NCI-H82 treated with DMSO at 0.1 percent for 48 hours (cell line): ENCODE measurements around the gene GNAI3.

ENCODE experiments used
- DNase-seq: peaks from one replicate; lab custom pipeline; 2025; ENCODE audit not compliant: unreplicated experiment; lab: John Stamatoyannopoulos, UW

GNAI3 gene

DNA sequence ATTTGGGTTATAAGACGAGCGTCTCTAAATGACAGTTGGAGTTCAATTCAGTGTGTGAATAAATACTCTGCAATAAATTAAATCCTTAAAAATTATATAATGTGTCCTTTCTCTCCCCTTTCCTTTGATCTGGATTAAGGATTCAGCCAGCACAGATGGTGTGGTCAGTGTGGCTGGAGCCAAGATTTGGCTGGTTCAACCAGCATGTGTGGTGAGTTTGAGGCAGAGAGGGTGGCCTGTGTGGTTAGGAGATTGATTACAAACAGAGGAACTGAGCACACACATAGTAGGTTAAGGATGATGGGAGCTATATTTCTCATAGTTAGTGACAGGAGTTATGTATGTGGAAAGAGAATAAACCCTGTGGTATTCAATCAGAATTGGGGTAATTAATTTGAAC is 24.7 kb upstream of the GNAI3 start:
- no peak for DNase-seq

DNA sequence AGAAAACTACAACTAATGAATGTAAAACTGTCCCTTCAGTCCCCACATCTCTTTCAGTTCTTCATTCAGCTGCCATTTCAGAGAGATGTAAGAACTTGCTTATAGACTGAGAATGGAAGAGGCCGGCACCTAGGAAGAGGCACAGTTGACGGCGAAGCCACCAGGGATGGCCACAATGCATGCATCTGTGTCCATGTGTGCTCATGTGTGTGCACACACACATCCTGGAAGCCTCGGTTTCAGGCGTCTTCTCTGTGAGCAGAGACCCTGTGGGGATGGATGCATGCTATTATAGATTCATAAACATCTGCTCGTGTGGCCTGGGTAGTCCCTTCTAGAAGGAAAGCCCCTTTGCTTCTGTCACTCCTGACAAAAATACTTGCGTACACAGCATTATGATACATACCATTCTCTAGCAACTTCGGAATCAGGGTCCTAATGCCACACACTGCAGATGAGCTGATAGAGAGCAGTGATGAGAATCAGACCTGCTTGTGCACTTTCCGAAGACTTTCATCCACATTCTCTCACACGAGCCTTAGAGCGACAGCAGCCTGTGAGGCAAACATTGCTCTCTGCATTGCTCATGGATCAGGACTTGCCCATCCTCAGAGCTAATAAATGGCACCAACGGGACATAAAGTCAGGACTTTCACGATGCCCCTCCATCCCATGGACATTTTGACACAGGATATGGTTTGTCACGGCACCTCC is 21.2 kb upstream of the GNAI3 start:
- DNase-seq = no peak

DNA sequence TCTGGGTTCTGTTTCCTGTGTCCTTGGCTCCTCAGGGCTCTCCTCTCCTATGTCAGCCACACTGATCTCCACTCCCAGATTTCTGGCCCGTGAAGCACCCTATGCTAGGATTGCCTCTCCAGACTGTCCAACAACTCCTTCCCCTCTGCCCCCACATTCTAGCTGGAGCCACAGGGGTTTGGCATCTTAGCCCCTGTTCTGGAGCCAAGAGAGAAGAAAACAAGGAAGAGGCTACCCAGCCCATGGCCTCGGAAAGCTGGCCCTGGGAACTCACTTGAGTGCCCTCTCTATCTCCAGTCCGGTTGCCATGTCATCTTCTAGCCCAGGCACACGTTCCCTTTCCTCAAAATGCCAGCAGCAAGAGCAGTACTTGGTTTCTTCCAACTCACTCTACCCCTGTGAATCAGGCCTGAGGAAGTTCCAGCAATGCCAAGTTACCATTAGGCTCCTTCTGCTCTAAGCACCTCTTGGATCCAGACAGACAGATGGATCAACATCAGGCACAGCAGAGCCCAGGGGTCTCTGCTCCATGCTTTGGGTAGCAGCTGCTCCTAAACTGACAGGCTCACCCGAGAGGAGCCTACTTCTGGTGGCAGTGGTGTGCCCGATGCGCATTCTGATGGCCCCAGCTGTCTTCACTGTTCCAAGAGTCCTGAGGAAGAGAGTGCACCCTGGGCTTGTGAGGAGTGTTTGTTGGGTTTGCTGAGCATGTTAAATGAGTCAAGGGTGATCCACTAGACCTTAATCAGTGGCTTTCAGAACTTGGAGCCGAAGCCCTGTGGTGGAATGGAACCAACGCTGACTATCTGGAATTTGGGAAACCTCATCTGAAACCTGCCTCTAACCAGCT is 20.3 kb upstream of the GNAI3 start:
- DNase-seq = no peak

DNA sequence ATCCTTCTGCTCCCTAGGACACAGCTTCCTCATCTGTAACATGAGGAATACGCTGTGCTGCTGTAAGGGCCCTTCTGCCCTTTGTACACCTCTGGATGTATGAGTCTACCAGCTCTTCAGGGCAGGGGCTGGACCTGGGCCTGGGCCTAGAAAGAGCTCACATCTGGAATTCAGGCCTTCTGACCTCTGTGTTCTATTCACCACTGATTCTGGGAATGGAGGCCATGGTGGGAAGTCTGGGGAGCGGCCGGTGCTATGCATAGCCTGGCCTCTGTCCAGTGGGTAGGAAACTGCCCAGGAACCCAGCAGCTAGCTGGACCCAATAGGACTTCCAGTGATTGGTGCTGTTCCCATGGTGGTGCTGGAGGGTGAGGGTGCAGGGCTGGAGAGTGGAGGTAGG is 19.7 kb upstream of the GNAI3 start:
- no peak for DNase-seq

DNA sequence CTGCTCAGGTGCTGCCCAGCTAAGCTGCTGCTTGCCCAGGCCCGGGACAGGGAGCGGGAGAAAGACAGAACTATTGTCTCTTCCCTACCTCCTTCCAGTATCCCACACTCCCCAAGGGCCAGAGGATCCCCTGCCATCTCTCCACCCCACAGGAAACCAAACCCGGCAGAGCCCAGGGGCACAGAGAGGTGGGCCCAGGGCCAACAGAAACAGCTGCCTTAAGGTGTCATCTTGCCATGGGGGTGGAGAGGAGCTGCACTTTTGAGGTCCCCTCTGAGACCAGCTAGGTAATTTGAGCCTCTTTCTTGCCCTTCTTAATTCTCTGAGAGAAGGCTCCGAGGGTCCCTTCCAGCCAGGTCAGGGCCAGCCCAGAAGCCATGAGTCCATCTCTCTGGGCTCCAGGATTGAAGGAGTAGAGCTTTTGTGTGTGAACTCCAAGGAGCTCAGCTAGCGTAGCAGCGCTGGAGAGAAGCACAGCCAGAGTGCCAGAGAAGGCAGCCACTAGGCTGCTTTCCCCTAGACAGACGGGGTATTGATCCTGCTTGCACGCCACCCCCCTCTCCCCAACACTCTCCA is 18.4 kb upstream of the GNAI3 start:
- no peak for DNase-seq

DNA sequence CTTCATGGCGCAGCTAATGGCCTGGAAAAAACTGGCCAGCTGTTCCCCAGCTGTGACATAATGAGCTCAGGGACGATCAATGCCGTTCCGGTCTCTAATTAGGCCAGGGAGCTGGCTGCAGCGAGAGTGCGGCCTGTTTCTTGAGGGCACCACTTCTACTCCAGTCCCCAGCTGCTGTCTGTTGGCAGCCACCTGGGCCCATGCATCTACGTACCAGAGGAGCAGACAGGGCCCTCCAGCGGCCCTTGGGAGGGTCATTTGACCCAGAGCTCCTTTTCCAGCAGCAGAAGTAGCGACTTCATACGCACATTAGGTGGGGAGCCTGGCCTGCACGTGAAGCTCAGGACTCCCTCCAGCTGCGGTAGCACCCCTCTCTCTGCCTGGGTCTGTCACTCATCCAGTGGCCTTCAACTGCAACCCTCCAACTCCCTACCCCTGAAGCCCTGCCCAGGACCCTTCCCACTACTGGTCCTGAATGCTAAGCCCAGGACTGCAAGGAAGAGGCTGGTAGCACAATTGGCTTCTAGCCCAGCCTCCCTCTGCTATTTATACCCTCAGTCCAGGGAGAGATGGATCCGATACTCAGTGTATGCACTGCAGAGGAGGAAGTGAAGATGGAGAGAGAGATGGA is 17.8 kb upstream of the GNAI3 start:
- peak; percentile 30 for DNase-seq

DNA sequence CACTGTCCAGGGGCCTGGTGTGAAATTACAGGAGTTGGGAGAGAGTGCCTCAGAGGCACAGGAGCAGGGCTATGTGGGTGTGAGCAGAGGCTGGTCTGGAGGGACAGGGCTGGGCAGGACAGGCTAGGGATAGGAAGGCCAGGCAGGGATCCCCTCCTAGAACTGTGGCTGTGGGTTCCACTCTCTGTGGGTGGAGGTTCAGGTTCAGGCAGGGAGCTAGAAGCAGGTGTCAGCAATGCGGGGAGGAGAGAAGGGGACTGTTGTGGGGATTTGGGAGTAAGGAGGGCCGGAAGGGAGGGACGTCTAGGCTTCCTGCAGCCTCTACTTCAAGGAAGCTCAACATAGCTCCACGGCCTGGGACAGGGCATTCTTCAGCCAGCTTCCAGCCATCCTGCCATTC is 17.0 kb upstream of the GNAI3 start:
- no peak for DNase-seq

DNA sequence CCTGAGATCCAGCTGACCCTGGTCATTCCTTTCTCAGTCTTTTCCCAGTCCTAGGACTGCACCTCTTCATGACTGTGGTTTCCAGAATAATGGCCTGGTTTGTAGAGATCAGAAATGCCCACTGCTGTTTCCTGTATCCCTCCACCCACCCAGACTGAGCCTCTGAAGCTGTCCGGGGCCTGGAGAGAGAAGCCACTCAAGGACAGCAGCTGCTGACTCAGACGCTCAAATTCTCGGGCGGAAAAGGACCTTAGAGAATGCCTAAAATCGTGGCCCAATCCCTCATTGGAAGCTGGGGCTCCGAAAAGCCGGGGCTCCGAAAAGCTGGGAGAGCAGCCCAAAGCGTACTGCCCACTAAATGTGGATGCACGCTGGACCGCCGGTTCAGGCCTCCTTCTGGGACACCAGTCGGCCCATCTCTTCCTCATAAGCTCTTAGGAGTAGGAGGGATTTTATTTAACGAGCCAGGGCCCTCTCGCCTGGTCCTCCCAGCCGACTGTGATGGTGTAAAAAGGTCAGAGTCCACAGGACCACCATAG is 16.5 kb upstream of the GNAI3 start:
- no peak for DNase-seq

DNA sequence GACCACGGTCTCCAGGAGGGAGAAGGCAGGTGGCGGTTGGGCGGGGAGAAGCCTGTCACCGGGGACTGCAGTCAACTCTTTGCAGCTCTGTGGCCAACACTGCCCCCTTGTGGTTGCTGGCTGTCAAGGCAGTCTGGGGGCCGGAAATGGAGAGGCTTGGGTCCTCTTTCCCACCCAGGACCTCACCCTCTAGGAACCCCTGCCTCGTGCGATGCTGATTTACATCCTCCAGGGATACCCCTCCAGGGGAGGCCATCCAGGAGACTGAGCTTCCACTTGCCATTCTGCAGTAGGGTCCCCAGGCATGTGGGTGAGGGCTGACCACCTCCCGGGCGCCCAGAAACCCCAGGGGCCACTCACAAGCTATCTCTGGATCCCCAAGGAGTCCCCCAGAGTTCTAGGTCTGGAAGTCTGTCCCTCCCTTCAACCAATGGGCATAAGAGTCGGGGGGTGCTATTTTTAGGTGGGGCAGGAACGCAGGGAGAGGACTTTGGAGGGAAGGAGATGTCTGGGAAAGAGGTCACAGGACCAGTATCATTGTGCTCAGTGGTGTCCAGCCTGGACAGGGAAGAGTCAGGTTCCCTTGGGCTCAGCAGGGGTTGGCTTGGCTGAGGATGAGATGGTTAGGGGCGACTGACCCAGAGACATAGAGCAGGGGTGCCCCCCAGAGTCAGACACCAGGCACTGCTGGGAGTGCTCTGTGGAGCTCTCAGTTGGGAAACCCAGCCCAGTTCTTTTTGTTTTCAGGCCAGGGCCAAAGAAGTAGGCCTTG is 15.9 kb upstream of the GNAI3 start:
- peak; percentile 36 for DNase-seq

DNA sequence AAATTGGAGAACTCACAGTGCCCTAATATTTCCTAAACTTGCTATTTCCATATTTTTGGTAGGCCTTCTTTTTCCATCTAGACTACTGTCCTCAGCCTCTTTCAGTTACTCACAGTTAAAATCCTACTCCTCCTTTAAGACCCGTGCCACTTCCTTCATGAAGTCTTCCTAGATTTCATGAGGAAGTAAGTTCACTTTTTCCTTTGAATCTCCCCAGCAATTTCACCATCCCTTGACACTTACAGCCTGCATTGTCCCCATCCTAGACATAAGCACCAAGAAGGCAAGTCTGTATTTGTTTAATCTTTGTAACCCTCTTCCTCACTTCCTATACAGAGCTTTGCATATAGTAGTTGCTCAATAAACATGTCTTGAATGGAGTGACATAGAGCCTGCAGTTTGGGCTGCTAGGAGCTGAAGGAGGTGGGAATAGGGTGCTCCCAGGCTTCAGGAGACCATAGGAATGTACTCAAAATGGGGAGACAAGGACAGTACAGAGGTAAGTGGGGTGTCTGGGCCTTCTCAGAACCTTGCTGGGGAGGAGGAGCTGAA is 14.0 kb upstream of the GNAI3 start:
- no peak for DNase-seq

DNA sequence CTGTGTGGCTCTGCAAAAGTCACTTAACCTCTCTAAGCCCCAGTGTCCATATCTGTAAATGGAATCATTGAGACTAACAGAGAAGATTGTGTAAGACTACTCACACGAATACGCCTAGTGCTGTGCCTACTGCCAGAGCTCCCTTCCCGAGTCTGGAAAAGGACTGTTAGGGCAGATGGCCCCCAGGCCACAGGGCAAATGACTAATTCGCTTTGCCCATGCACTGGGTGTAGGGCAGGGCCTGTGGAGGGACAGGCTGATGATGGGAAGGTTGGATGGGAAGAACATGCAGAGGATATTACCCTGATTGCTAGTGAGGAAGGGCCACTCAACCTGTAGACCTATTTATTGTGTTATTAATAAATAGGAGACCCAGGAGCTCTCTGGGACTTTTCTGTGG is 12.9 kb upstream of the GNAI3 start:
- no peak for DNase-seq

DNA sequence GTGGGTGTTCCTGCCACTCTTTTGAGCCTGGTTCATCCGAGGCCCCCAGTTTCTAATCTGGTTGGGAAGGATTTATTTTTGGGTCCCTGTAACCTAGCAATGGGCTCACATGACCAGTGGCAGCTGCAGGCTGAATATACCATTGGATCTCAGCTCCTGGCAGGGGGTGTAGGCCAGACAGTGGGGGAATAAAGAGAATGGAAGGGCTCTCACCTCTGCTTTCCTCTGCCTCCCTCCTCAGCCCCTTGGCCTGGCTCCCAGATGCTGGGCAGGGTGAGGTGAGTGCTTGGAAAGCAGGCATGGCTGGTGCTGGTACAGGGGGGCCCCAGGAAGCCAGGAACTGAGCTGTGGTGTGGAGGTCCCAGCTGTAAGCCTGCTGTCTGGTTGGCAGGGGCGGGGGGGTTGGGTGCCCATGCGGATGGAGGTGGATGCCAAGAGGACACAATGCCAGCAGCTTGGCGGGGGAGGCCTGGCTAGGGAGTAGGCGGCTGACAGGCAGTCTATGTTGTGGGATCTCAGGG is 12.4 kb upstream of the GNAI3 start:
- peak; percentile 53 for DNase-seq

DNA sequence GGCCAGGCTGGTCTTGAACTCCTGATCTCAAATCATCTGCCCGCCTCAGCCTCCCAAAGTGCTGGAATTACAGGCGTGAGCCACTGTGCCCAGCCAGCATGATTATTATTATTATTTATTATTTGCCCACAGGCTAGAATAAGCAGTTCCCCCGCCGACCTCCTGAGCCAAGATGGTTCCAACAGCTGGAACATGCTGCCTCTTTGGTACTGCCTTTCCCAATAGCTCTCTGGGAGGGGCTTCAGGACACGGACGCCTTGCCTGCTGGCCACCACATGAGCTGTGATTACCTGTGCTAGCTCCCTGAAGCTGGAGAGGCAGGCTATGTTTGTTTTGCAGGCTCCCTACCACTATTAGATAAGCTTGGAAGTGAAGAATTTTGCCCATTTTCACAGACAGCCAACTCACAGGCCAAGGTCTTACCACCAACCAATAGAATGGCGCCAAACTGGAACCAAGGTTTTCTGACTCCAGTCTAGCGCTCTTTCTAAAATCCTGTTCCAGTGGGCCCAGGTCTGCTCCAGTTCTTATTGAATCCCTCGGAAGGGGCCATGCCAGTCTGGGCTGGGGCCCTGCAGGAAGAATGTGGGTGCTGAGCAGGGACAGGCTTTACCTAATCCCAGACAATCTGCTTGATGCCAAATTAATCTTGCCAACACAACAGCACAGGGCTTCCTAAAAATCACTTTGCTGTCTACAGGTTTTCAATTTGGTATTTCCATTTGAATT is 10.8 kb upstream of the GNAI3 start:
- DNase-seq = no peak

DNA sequence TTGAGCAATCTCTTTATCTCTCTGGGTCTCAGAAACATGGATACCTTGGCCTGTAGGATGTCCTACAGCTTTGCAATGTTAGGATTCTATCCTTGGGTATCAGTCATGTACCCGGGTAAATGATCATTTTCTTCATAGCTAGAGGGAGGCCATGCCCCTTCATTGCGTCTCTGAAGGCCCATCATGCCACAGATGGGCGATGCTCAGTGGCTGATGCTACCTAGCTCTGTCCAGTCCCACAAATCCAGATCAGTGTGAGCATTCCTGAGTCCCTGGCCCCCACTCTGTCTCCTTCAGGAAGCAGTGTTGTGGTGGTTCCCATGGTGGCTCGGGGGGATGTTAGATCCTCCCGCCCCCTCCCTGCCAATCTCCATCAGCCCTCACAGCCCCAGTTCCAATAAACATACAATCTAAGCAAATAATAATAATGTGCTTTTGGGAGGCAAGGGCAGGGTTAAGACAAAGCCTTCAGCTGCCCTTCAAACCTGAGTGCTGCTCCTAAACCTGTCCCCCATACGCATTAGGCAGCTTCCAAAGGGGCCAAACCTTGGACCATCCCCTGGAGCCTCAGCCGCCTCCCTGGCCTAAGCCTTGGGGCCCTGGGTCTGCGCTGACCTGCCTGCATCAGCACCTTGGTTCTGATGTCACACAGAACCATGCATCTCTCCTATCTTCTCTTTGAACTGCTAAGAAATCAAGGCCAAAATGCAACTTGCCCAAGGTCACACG is 9.4 kb upstream of the GNAI3 start:
- DNase-seq = no peak

DNA sequence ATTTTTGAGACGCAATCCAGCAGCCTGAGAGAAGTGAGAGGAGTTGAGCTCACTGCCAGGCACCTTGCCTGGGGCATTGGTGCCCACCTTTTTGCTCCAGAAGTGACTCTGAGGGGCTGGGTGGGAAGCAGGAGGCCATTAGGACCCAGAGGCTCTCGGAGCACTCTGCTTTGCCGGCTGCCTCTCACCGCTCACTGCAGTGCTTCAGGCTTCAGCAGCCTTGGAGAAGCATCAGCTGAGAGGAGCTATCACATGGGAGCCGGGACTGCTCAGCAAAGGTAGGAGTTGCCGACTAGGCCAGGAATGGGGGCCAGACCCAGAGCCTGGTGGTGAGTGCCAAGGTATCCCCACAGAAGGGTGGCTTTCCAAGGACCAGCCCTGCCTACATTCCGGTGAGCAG is 8.7 kb upstream of the GNAI3 start, which contains the start of gene GPR61:
Gene GPR61 (plus strand): TSS at position 197 of the 400 bp plus-strand sequence. CDS start 3,151 bp downstream, outside the sequence.
- no peak for DNase-seq

DNA sequence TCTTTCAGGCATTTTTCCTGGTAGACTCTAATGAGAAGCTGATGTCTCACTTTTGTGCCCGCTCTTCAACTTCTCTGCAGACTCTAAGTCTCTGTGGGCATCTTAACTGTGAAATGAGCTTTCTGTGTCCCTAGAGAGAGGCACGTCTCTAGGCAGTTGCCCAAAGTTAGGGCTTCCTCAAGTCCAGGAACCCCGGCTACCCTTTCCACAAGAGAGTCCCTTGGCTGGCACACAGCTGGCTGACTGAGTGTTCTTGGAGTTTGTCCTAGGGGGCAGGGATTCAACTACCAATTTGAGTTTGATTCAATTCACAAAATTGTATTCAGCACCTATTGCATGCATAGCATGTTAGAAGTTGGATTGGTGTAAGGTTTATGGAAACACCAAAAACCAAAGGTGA is 7.3 kb upstream of the GNAI3 start:
- no peak for DNase-seq

DNA sequence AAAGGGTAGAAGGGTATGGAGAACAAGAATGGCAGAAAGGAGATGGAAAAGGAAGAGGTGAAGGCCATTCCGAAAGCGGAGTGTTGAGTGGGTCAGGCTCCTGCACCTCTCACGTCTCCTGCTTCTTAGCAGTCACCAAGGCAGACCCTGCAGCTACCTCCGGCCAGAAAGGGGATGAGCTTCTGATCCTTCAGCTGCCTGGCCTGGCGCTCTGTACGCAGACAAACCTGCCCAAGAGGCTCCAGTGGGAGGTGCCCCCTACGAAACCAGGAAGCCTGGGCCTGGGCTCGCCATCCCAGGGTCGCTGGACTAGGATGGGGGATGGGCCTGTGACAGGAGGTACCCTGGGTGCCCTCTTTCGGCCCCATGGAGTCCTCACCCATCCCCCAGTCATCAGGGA is 5.8 kb upstream of the GNAI3 start:
- DNase-seq = no peak

DNA sequence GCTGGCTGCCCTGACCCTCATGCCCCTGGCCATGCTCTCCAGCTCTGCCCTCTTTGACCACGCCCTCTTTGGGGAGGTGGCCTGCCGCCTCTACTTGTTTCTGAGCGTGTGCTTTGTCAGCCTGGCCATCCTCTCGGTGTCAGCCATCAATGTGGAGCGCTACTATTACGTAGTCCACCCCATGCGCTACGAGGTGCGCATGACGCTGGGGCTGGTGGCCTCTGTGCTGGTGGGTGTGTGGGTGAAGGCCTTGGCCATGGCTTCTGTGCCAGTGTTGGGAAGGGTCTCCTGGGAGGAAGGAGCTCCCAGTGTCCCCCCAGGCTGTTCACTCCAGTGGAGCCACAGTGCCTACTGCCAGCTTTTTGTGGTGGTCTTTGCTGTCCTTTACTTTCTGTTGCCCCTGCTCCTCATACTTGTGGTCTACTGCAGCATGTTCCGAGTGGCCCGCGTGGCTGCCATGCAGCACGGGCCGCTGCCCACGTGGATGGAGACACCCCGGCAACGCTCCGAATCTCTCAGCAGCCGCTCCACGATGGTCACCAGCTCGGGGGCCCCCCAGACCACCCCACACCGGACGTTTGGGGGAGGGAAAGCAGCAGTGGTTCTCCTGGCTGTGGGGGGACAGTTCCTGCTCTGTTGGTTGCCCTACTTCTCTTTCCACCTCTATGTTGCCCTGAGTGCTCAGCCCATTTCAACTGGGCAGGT is 5.0 kb upstream of the GNAI3 start:
- DNase-seq = no peak
